Superior temporal gyrus (tissue), 1 donor: ENCODE results near the gene KLC1.
"Not testable (repeated sequence)": the region's sequence is repeated elsewhere in the genome, so short reads cannot be mapped to it uniquely, and the experiment has no call there.

Experiments used
- DNase-seq: peaks from one replicate; pipeline ENCODE4 v3.0.0-alpha.2; 2016; ENCODE audit errors: extremely low spot score

KLC1 gene

GRCh38 chr14:103690332-103690731 lies 61.3 kb downstream of the KLC1 start:
- no peak for DNase-seq

GRCh38 chr14:103691655-103692054 lies 62.6 kb downstream of the KLC1 start:
- not testable (repeated sequence) for DNase-seq

- DNase-seq = no peak
Observed at GRCh38 chr14:103692159-103692558, 63.1 kb downstream of the KLC1 start.

- DNase-seq = no peak
Observed at GRCh38 chr14:103692871-103693270, 63.9 kb downstream of the KLC1 start.

- DNase-seq = no peak
Observed at GRCh38 chr14:103693515-103693914, 64.5 kb downstream of the KLC1 start.

- DNase-seq = no peak
Observed at GRCh38 chr14:103694572-103695026, 65.6 kb downstream of the KLC1 start.

- DNase-seq = no peak
Observed at GRCh38 chr14:103695296-103696069, 66.5 kb downstream of the KLC1 start.

GRCh38 chr14:103696070-103696402 lies 67.0 kb downstream of the KLC1 start:
- DNase-seq = no peak

GRCh38 chr14:103696466-103697071 lies 67.6 kb downstream of the KLC1 start:
- DNase-seq = no peak

GRCh38 chr14:103697206-103697602 lies 68.2 kb downstream of the KLC1 start:
- DNase-seq = no peak

GRCh38 chr14:103697603-103698379 lies 68.8 kb downstream of the KLC1 start:
- no peak for DNase-seq

GRCh38 chr14:103698380-103699260 lies 69.6 kb downstream of the KLC1 start:
- no peak for DNase-seq

- no peak for DNase-seq
Observed at GRCh38 chr14:103699261-103699661, 70.2 kb downstream of the KLC1 start.

GRCh38 chr14:103699901-103700752 lies 71.1 kb downstream of the KLC1 start:
- peak; percentile 78 for DNase-seq

GRCh38 chr14:103700753-103701490 lies 71.9 kb downstream of the KLC1 start:
- DNase-seq = no peak

GRCh38 chr14:103702095-103702494 lies 73.1 kb downstream of the KLC1 start:
- no peak for DNase-seq

GRCh38 chr14:103702497-103703432 lies 73.8 kb downstream of the KLC1 start:
- DNase-seq = no peak

- no peak for DNase-seq
Observed at GRCh38 chr14:103703433-103704385, 74.7 kb downstream of the KLC1 start.
